ENCODE results near the gene HOXD1. TPM values are rescaled to one million over a fixed set of nuclear protein-coding genes. Genes with fewer than 3 reads are reported as not detected.
A peak's percentile ranks its signal among the peaks of the same experiment; 100 is the strongest.

Gene HOXD1
- 10 to 100 TPM in 3 of 4 donors, 1 to 10 TPM in 1; 7.8 to 13.2 (median 11.7) TPM for polyA plus RNA-seq (ENCODE audit: insufficient read length in 4 of 4)

- no peak for DNase-seq (ENCODE audit: low read depth in 4 of 4, low spot score in 3 of 4)
Observed at GRCh38 chr2:176187899-176188773, at the start of gene HOXD1. TSS of gene HOXD1 (plus strand) at chr2:176188668. CDS start at chr2:176188802, 134 bp downstream.

- DNase-seq (ENCODE audit: low read depth in 4 of 4, low spot score in 3 of 4) = no peak
Observed at GRCh38 chr2:176138923-176139660, 49.4 kb upstream of the HOXD1 start.

- no peak for DNase-seq (ENCODE audit: low read depth in 4 of 4, low spot score in 3 of 4)
Observed at GRCh38 chr2:176139661-176140512, 48.6 kb upstream of the HOXD1 start.

- DNase-seq (ENCODE audit: low read depth in 4 of 4, low spot score in 3 of 4) = peak in 1 of 4 donors; percentile 84
Observed at GRCh38 chr2:176140513-176141317, 47.8 kb upstream of the HOXD1 start.

- no peak for DNase-seq (ENCODE audit: low read depth in 4 of 4, low spot score in 3 of 4)
Observed at GRCh38 chr2:176142281-176142680, 46.2 kb upstream of the HOXD1 start.

GRCh38 chr2:176145085-176145969 lies 43.1 kb upstream of the HOXD1 start:
- DNase-seq (ENCODE audit: low read depth in 4 of 4, low spot score in 3 of 4) = no peak

- no peak for DNase-seq (ENCODE audit: low read depth in 4 of 4, low spot score in 3 of 4)
Observed at GRCh38 chr2:176146101-176146500, 42.4 kb upstream of the HOXD1 start.

GRCh38 chr2:176146645-176147044 lies 41.8 kb upstream of the HOXD1 start:
- DNase-seq (ENCODE audit: low read depth in 4 of 4, low spot score in 3 of 4) = no peak

- DNase-seq (ENCODE audit: low read depth in 4 of 4, low spot score in 3 of 4) = no peak
Observed at GRCh38 chr2:176147210-176147799, 41.2 kb upstream of the HOXD1 start.

GRCh38 chr2:176147800-176148496 lies 40.5 kb upstream of the HOXD1 start:
- no peak for DNase-seq (ENCODE audit: low read depth in 4 of 4, low spot score in 3 of 4)

GRCh38 chr2:176148751-176149421 lies 39.6 kb upstream of the HOXD1 start:
- DNase-seq (ENCODE audit: low read depth in 4 of 4, low spot score in 3 of 4) = no peak

- DNase-seq (ENCODE audit: low read depth in 4 of 4, low spot score in 3 of 4) = no peak
Observed at GRCh38 chr2:176149481-176149938, 39.0 kb upstream of the HOXD1 start.

GRCh38 chr2:176149939-176150583 lies 38.4 kb upstream of the HOXD1 start:
- DNase-seq (ENCODE audit: low read depth in 4 of 4, low spot score in 3 of 4) = no peak

GRCh38 chr2:176150584-176151441 lies 37.7 kb upstream of the HOXD1 start:
- DNase-seq (ENCODE audit: low read depth in 4 of 4, low spot score in 3 of 4) = no peak

GRCh38 chr2:176151442-176152287 lies 36.8 kb upstream of the HOXD1 start, which contains the start of gene HOXD4:
TSS of gene HOXD4 (plus strand) at chr2:176151550. CDS start at chr2:176151634, 84 bp downstream.
- DNase-seq (ENCODE audit: low read depth in 4 of 4, low spot score in 3 of 4) = no peak
